ENCODE results near the gene EMC10. TPM values are rescaled to one million over a fixed set of nuclear protein-coding genes. Genes with fewer than 3 reads are reported as not detected.

EMC10 gene
- total and polyA plus RNA-seq, 12 donors, result 39.4 to 216 (median 123) TPM

DNA sequence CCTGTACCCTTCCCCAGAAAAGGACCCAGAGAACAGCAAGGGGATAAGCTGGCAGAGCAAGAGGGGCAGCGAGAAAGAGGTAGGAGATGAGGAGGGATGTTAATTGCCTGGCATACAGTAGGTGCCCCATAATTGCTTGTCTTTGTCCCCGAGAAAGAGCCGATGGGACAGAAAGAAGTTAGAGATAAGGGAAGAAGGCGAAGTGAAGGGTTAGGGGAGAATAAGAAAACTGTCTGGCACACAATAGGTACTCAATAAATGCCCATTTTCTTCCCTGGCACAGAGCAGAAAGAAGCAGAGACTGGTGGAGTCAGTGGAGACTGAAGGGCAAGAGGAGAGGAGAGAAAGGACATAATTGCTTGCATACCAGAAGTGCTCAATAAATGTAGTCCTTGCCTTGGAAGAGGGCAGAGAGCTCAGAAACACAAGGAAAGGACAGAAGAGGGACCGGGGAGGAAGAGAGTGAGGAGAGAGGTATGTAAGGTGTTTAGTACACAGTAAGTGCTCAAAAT lies 18.8 kb downstream of the EMC10 start:
- H3K4me3 ChIP-seq, result no peak overlapping the region
- intact Hi-C loops (cut with DNase I), result no loop called here
- H3K9me3 ChIP-seq (replicated peaks in 1 of 3), result no peaks in the 10 kb centered on the region
- WGBS, 4 donors, result 73 to 88% (median 84%) methylated on average over 5 of the region's 5 CpGs
- no peak overlapping the region for H3K27ac ChIP-seq
- TF ChIP-seq POLR2A (IDR thresholded peaks at IDR 0.05), result no peak
- no peaks in the 10 kb centered on the region for H3K4me1 ChIP-seq (replicated peaks in 1 of 2)
- H3K36me3 ChIP-seq (replicated peaks in 1 of 2), result no peaks in the 10 kb centered on the region
- H3K27me3 ChIP-seq, result no peaks in the 10 kb centered on the region
- DNase-seq, result no peak

GRCh38 chr19:50496189-50497021 lies 20.1 kb downstream of the EMC10 start:
- Histone ChIP-seq H3K9me3 (replicated peaks in 1 of 3) (no peaks in the 10 kb centered on the region), H3K4me3 (no peak overlapping the region), H3K27ac (no peak overlapping the region), H3K36me3 (replicated peaks in 1 of 2) (no peaks in the 10 kb centered on the region), H3K27me3 (no peaks in the 10 kb centered on the region), H3K4me1 (replicated peaks in 1 of 2) (no peaks in the 10 kb centered on the region)
- intact Hi-C loops (cut with DNase I), result no loop called here
- TF ChIP-seq POLR2A (IDR thresholded peaks at IDR 0.05), result no peak
- TF ChIP-seq, protein P1, sequence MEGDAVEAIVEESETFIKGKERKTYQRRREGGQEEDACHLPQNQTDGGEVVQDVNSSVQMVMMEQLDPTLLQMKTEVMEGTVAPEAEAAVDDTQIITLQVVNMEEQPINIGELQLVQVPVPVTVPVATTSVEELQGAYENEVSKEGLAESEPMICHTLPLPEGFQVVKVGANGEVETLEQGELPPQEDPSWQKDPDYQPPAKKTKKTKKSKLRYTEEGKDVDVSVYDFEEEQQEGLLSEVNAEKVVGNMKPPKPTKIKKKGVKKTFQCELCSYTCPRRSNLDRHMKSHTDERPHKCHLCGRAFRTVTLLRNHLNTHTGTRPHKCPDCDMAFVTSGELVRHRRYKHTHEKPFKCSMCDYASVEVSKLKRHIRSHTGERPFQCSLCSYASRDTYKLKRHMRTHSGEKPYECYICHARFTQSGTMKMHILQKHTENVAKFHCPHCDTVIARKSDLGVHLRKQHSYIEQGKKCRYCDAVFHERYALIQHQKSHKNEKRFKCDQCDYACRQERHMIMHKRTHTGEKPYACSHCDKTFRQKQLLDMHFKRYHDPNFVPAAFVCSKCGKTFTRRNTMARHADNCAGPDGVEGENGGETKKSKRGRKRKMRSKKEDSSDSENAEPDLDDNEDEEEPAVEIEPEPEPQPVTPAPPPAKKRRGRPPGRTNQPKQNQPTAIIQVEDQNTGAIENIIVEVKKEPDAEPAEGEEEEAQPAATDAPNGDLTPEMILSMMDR (IDR thresholded peaks at IDR 0.05), result no peak
- DNase-seq, result no peak
- WGBS, 4 donors, result 69 to 76% (median 73%) methylated on average over 25 to 30 of the region's 30 CpGs

DNA sequence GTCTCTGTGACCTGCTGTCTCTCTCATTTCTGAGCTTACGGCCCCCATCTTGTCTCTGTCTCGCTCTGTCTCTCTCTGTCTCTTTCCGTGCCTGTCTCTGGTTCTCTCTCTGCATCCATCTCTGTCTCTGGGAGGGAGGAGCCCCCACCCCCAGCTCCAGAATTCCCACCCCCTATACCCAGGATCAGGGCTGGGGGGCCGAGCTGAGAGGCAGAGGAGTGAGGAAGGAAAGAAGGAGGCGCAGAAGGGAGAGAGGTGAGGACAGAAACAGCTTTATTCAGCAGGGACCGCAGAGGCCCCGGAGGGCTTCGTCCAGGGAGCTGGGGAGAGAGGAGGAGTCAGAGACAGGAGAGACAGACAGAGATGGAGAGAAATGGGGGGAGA lies 20.7 kb downstream of the EMC10 start:
- WGBS, 4 donors, result 62 to 64% (median 63%) methylated on average over 8 of the region's 8 CpGs
- DNase-seq, result no peak
- no peak overlapping the region for H3K27ac ChIP-seq

GRCh38 chr19:50498219-50499056 lies 22.1 kb downstream of the EMC10 start:
- no peak overlapping the region for H3K4me3 ChIP-seq
- WGBS, 4 donors, result 62 to 74% (median 65%) methylated on average over 11 of the region's 11 CpGs
- H3K27ac ChIP-seq, result no peak overlapping the region
- no peaks in the 10 kb centered on the region for H3K4me1 ChIP-seq (replicated peaks in 1 of 2)
- intact Hi-C loops (cut with DNase I), result no loop called here
- H3K36me3 ChIP-seq (replicated peaks in 1 of 2), result no peaks in the 10 kb centered on the region
- H3K9me3 ChIP-seq (replicated peaks in 1 of 3), result no peaks in the 10 kb centered on the region
- TF ChIP-seq POLR2A (IDR thresholded peaks at IDR 0.05), result no peak
- TF ChIP-seq, protein P1 (IDR thresholded peaks at IDR 0.05), result no peak
- no peak for DNase-seq
- H3K27me3 ChIP-seq, result no peaks in the 10 kb centered on the region

More for the DNA sequence above, 20.7 kb downstream of the EMC10 start:
- no peak overlapping the region for H3K4me3 ChIP-seq
- no peaks in the 10 kb centered on the region for H3K4me1 ChIP-seq (replicated peaks in 1 of 2)
- intact Hi-C loops (cut with DNase I), result no loop called here
- H3K9me3 ChIP-seq (replicated peaks in 1 of 3), result no peaks in the 10 kb centered on the region
- H3K27me3 ChIP-seq, result no peaks in the 10 kb centered on the region
- H3K36me3 ChIP-seq (replicated peaks in 1 of 2), result no peaks in the 10 kb centered on the region
- TF ChIP-seq, protein P1 (IDR thresholded peaks at IDR 0.05), result no peak
- no peak for TF ChIP-seq POLR2A (IDR thresholded peaks at IDR 0.05)

All from adrenal gland (tissue), 12 donors.